GM12864 (cell line): Measurements from ENCODE around the gene APLNR.

Experiments used
- DNase-seq: peaks from one replicate; pipeline ENCODE4 v3.0.0-alpha.2; 2011; ENCODE audit warnings: low read depth
- H3K4me3 ChIP-seq: 2 replicates; pipeline ENCODE4 v1.5.1; 2011; ENCODE audit warnings: mild to moderate bottlenecking, low read depth, low read length, control low read depth
- CTCF ChIP-seq: IDR thresholded peaks from 2 replicates; pipeline ENCODE4 v1.5.1; 2011; ENCODE audit warnings: low read depth, mild to moderate bottlenecking, moderate library complexity, low read length, control low read depth, inconsistent platforms; ENCODE audit errors: missing control alignments

The APLNR gene

GRCh38 chr11:57263351-57263750, 26.3 kb upstream of the APLNR start:
- TF ChIP-seq CTCF, result no peak
- H3K4me3 ChIP-seq, result no peak overlapping the region
- no peak for DNase-seq

- no peak for TF ChIP-seq CTCF
- no peak for DNase-seq
- no peak overlapping the region for H3K4me3 ChIP-seq
These were observed 25.1 kb upstream of the APLNR start for GRCh38 chr11:57262157-57262556.

- no peak for DNase-seq
- H3K4me3 ChIP-seq, result no peak overlapping the region
- TF ChIP-seq CTCF, result no peak
These were observed 24.1 kb upstream of the APLNR start for GRCh38 chr11:57260937-57261783.

- DNase-seq, result no peak
- no peak for TF ChIP-seq CTCF
These were observed 19.1 kb upstream of the APLNR start for GRCh38 chr11:57256119-57256518.

GRCh38 chr11:57255618-57256017, 18.6 kb upstream of the APLNR start:
- no peak overlapping the region for H3K4me3 ChIP-seq
- DNase-seq, result no peak
- TF ChIP-seq CTCF, result no peak

More at GRCh38 chr11:57256119-57256518, 19.1 kb upstream of the APLNR start:
- H3K4me3 ChIP-seq, result no peak overlapping the region

- DNase-seq, result no peak
- no peak for TF ChIP-seq CTCF
- no peak overlapping the region for H3K4me3 ChIP-seq
These were observed 17.6 kb upstream of the APLNR start for GRCh38 chr11:57254631-57255030.
